Muscle layer of colon (tissue), 2 donors: Measurements from ENCODE around the gene FAR1.

Experiments used
- H3K27ac ChIP-seq: one replicate; pipeline ENCODE4 v1.7.0; 2013; ENCODE audit warnings: low read depth, mild to moderate bottlenecking, low read length, moderate library complexity
- H3K27me3 ChIP-seq, 2 donors: one replicate each; pipeline ENCODE4 v1.7.0; 2013; ENCODE audit warnings: low read length in 2 of 2, mild to moderate bottlenecking in 2 of 2; ENCODE audit not compliant: insufficient read depth in 2 of 2, control insufficient read depth in 1 of 2
- H3K36me3 ChIP-seq: one replicate; pipeline ENCODE4 v1.7.0; 2013; ENCODE audit warnings: mild to moderate bottlenecking, low read length; ENCODE audit not compliant: insufficient read depth
- H3K4me1 ChIP-seq: one replicate; pipeline ENCODE4 v1.7.0; 2013; ENCODE audit warnings: mild to moderate bottlenecking, low read length; ENCODE audit not compliant: insufficient read depth
- H3K4me3 ChIP-seq, 2 donors: one replicate each; pipeline ENCODE4 v1.7.0; 2013; ENCODE audit warnings: low read length in 2 of 2, low read depth in 1 of 2, mild to moderate bottlenecking in 1 of 2, moderate library complexity in 1 of 2
- H3K9ac ChIP-seq: one replicate; pipeline ENCODE4 v1.7.0; 2013; ENCODE audit warnings: low read length
- H3K9me3 ChIP-seq: one replicate; pipeline ENCODE4 v1.7.0; 2013; ENCODE audit warnings: mild to moderate bottlenecking, low read length
- donor health status: abdominal sarcoma.
- donor health status: Adenocarcinoma of cecum.

Gene FAR1

GRCh38 chr11:13692172-13692571 lies 23.7 kb downstream of the FAR1 start:
- Histone ChIP-seq H3K4me1 (peaks cover 4% of the 10 kb centered on the region), H3K9me3 (no peaks in the 10 kb centered on the region), H3K27ac (no peak overlapping the region), H3K4me3 (no peak overlapping the region), H3K27me3 (no peaks in the 10 kb centered on the region), H3K36me3 (peaks cover 13% of the 10 kb centered on the region), H3K9ac (no peak overlapping the region)

- Histone ChIP-seq H3K27me3 (no peaks in the 10 kb centered on the region), H3K27ac (no peak overlapping the region), H3K4me1 (peaks cover 4% of the 10 kb centered on the region), H3K9me3 (no peaks in the 10 kb centered on the region), H3K36me3 (peaks cover 20% of the 10 kb centered on the region), H3K9ac (no peak overlapping the region), H3K4me3 (no peak overlapping the region)
These were observed 25.6 kb downstream of the FAR1 start for GRCh38 chr11:13694115-13694514.

GRCh38 chr11:13695886-13696285 lies 27.4 kb downstream of the FAR1 start:
- Histone ChIP-seq H3K4me1 (peaks cover 4% of the 10 kb centered on the region), H3K9me3 (no peaks in the 10 kb centered on the region), H3K9ac (no peak overlapping the region), H3K27ac (no peak overlapping the region), H3K36me3 (peaks cover 20% of the 10 kb centered on the region), H3K4me3 (no peak overlapping the region), H3K27me3 (no peaks in the 10 kb centered on the region)

- H3K9ac ChIP-seq: no peak overlapping the region
- peaks cover 21% of the 10 kb centered on the region for H3K36me3 ChIP-seq
- H3K4me1 ChIP-seq: peaks cover 4% of the 10 kb centered on the region
- no peak overlapping the region for H3K27ac ChIP-seq
- H3K9me3 ChIP-seq: no peaks in the 10 kb centered on the region
- no peaks in the 10 kb centered on the region for H3K27me3 ChIP-seq
- H3K4me3 ChIP-seq: no peak overlapping the region
These were observed 29.2 kb downstream of the FAR1 start for GRCh38 chr11:13697710-13698109.

GRCh38 chr11:13698132-13698531 lies 29.7 kb downstream of the FAR1 start:
- no peak overlapping the region for H3K9ac ChIP-seq
- peaks cover 25% of the 10 kb centered on the region for H3K36me3 ChIP-seq
- H3K4me1 ChIP-seq: peaks cover 2% of the 10 kb centered on the region
- H3K27ac ChIP-seq: no peak overlapping the region
- no peaks in the 10 kb centered on the region for H3K27me3 ChIP-seq
- no peaks in the 10 kb centered on the region for H3K9me3 ChIP-seq
- H3K4me3 ChIP-seq: no peak overlapping the region

- no peaks in the 10 kb centered on the region for H3K9me3 ChIP-seq
- no peak overlapping the region for H3K4me3 ChIP-seq
- no peak overlapping the region for H3K9ac ChIP-seq
- H3K4me1 ChIP-seq: no peaks in the 10 kb centered on the region
- H3K27ac ChIP-seq: no peak overlapping the region
- no peaks in the 10 kb centered on the region for H3K27me3 ChIP-seq
- H3K36me3 ChIP-seq: peaks cover 28% of the 10 kb centered on the region
These were observed 30.6 kb downstream of the FAR1 start for GRCh38 chr11:13699041-13699440.

- H3K4me1 ChIP-seq: no peaks in the 10 kb centered on the region
- no peak overlapping the region for H3K4me3 ChIP-seq
- H3K27me3 ChIP-seq: no peaks in the 10 kb centered on the region
- no peak overlapping the region for H3K9ac ChIP-seq
- H3K27ac ChIP-seq: no peak overlapping the region
- peaks cover 28% of the 10 kb centered on the region for H3K36me3 ChIP-seq
- no peaks in the 10 kb centered on the region for H3K9me3 ChIP-seq
These were observed 31.4 kb downstream of the FAR1 start for GRCh38 chr11:13699870-13700269.

- Histone ChIP-seq H3K4me1 (no peaks in the 10 kb centered on the region), H3K9me3 (no peaks in the 10 kb centered on the region), H3K4me3 (no peak overlapping the region), H3K36me3 (peaks cover 22% of the 10 kb centered on the region), H3K27me3 (no peaks in the 10 kb centered on the region), H3K9ac (no peak overlapping the region), H3K27ac (no peak overlapping the region)
These were observed 33.0 kb downstream of the FAR1 start for GRCh38 chr11:13701506-13701905.

GRCh38 chr11:13702071-13702470 lies 33.6 kb downstream of the FAR1 start:
- Histone ChIP-seq H3K36me3 (peaks cover 16% of the 10 kb centered on the region), H3K4me3 (no peak overlapping the region), H3K27me3 (no peaks in the 10 kb centered on the region), H3K27ac (no peak overlapping the region), H3K4me1 (no peaks in the 10 kb centered on the region), H3K9ac (no peak overlapping the region), H3K9me3 (no peaks in the 10 kb centered on the region)

GRCh38 chr11:13705710-13706109 lies 37.2 kb downstream of the FAR1 start:
- Histone ChIP-seq H3K27ac (no peak overlapping the region), H3K9ac (no peak overlapping the region), H3K9me3 (no peaks in the 10 kb centered on the region), H3K36me3 (peaks cover 20% of the 10 kb centered on the region), H3K4me1 (no peaks in the 10 kb centered on the region), H3K4me3 (no peak overlapping the region), H3K27me3 (no peaks in the 10 kb centered on the region)

- H3K36me3 ChIP-seq: peaks cover 48% of the 10 kb centered on the region
- H3K27me3 ChIP-seq: no peaks in the 10 kb centered on the region
These were observed 45.5 kb downstream of the FAR1 start for GRCh38 chr11:13713982-13714381.

GRCh38 chr11:13717331-13717730 lies 48.9 kb downstream of the FAR1 start:
- Histone ChIP-seq H3K27ac (no peak overlapping the region), H3K4me1 (no peaks in the 10 kb centered on the region), H3K9ac (no peak overlapping the region), H3K27me3 (no peaks in the 10 kb centered on the region), H3K9me3 (no peaks in the 10 kb centered on the region), H3K4me3 (no peak overlapping the region), H3K36me3 (peaks cover 29% of the 10 kb centered on the region)

More at GRCh38 chr11:13713982-13714381, 45.5 kb downstream of the FAR1 start:
- Histone ChIP-seq H3K9ac (no peak overlapping the region), H3K4me3 (no peak overlapping the region), H3K4me1 (no peaks in the 10 kb centered on the region), H3K27ac (no peak overlapping the region), H3K9me3 (no peaks in the 10 kb centered on the region)
